Stomach (tissue), 9 donors: Measurements from ENCODE around the gene DOK3. TPM values are rescaled to one million over a fixed set of nuclear protein-coding genes. Genes with fewer than 3 reads are reported as not detected.

Experiments used
- DNase-seq, 2 donors: peaks; one replicate each; pipeline versions ENCODE4 v3.0.0 to v3.0.0-alpha.2; 2013 to 2019
- H3K27ac ChIP-seq, 5 donors: fragments of 200-600 bp in 4 of 5; sonication (generic) in 4 of 5; one replicate each; pipeline ENCODE4 v1.5.1; 2013 to 2019; ENCODE audit warnings: mild to moderate bottlenecking in 1 of 5, moderate library complexity in 1 of 5
- H3K27me3 ChIP-seq, 3 donors: fragments of 200-600 bp; sonication (generic); one replicate each; pipeline ENCODE4 v1.5.1; 2017 to 2019; ENCODE audit warnings: mixed run types in 1 of 3
- H3K36me3 ChIP-seq, 4 donors: fragments of 200-600 bp; sonication (generic); 1 replicate in 3 of 4; 2 replicates in 1 of 4; pipeline ENCODE4 v1.5.1; 2016 to 2019
- H3K4me1 ChIP-seq, 4 donors: fragments of 200-600 bp; sonication (generic); one replicate each; pipeline ENCODE4 v1.5.1; 2016 to 2019
- H3K4me3 ChIP-seq, 4 donors: fragments of 200-600 bp; sonication (generic) in 3 of 4; one replicate each; pipeline ENCODE4 v1.5.1; 2016 to 2019; ENCODE audit warnings: mild to moderate bottlenecking in 1 of 4
- H3K9me3 ChIP-seq, 4 donors: fragments of 200-600 bp; sonication (generic); one replicate each; pipeline ENCODE4 v1.5.1; 2016 to 2019
- CTCF ChIP-seq, 7 experiments: fragments of 450-650 bp in 4 of 7; fragments of 200-600 bp in 3 of 7; sonication (generic) in 3 of 7; IDR thresholded peaks; one replicate each; pipeline ENCODE4 v1.5.1; 2016 to 2019; ENCODE audit warnings: antibody characterized with exemption in 7 of 7, control low read depth in 2 of 7, mild to moderate bottlenecking in 1 of 7
- EP300 ChIP-seq: sonication (generic); formaldehyde crosslinking; IDR thresholded peaks from one replicate; pipeline ENCODE4 v1.6.1; 2017; ENCODE audit warnings: antibody characterized with exemption
- POLR2A ChIP-seq, 4 donors: fragments of 450-650 bp; IDR thresholded peaks; one replicate each; pipeline ENCODE4 v1.6.1; 2016; ENCODE audit warnings: antibody characterized with exemption in 4 of 4, control low read depth in 2 of 4, mild to moderate bottlenecking in 1 of 4, moderate library complexity in 1 of 4
- POLR2AphosphoS5 ChIP-seq, 3 donors: sonication (generic); formaldehyde crosslinking; IDR thresholded peaks; one replicate each; pipeline ENCODE4 v1.6.1; 2016; ENCODE audit warnings: antibody characterized with exemption in 3 of 3
- WGBS, 5 donors: extraction: QIAGEN DNeasy Blood & Tissue Kit in 3 of 5; methylation state at CpG; one replicate each; pipeline versions ENCODE4 v1.1.5 to v1.1.7; 2013 to 2018; 5-methylcytosine and 5-hydroxymethylcytosine counted together
- intact Hi-C: fragments of 100-400 bp; cut with DNase I; formaldehyde crosslinking; loops from one replicate; pipeline ENCODE4 v1.15.1; 2023; ENCODE audit warnings: low total_unique reads
- polyA plus RNA-seq, 3 donors: library from polyadenylated mRNA; stranded (reverse); fragments of 200-250 nt; gene quantifications; one replicate each; pipeline ENCODE4 v1.2.3, GENCODE V29; 2013
- total RNA-seq, 5 donors: library from RNA; depleted of rRNA; stranded (reverse); fragments of >200 nt; gene quantifications; one replicate each; pipeline versions ENCODE4 v1.1.0 to v1.2.3, GENCODE V29; 2014 to 2016
- donor health status: healthy with polysubstance abuse.
- donor health status: Bipolar disorder and iron deficiency.
- donor health status: healthy.

DOK3 gene
- total and polyA plus RNA-seq, 8 donors, result 0.43 to 31.2 (median 4.9) TPM; not detected in 1

DNA sequence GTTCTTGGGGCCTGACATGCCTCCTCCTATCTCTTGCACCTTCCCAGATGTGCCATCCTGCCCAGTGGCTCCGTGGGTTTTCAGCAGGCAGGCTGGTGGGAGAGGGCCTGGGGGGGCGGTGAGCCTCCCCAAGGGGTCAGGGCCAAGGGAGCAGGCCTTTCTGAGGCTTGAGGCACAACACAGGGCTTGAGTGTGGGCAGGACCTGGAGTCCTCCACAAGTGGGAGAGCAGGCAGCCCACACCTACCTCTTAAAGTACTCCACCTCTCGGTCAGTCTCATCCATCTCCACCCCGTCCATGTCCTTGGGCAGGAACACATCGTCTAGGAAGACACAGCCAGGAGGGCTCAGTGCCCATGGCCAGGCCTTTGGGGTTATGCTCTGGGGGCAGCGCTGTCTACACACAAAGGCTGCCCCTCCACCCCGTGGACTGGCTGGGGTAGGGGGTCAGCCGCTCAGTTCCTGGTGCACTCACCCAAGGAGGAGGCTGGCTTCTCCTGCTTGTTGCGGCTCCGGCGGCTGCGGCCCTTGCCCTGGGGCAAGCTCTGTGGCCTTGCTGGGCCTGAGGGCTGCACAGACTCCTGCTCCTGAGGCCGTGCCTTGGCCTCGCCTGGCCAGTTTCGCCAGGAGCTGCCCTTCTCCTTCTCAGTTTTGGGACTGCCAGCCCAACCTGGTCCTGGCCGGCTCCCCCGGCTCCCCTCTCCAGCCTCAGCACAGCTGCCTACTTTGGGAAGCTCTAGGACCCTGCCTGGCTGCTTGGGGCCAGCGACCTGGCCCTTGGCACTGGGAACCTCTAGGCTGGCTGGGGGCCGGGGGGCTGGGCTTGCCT lies 14.3 kb upstream of the DOK3 start:
- intact Hi-C loops, result no loop called here
- WGBS, 5 donors, result 89 to 97% (median 96%) methylated on average over 14 to 19 of the region's 19 CpGs
- no peak for DNase-seq

DNA sequence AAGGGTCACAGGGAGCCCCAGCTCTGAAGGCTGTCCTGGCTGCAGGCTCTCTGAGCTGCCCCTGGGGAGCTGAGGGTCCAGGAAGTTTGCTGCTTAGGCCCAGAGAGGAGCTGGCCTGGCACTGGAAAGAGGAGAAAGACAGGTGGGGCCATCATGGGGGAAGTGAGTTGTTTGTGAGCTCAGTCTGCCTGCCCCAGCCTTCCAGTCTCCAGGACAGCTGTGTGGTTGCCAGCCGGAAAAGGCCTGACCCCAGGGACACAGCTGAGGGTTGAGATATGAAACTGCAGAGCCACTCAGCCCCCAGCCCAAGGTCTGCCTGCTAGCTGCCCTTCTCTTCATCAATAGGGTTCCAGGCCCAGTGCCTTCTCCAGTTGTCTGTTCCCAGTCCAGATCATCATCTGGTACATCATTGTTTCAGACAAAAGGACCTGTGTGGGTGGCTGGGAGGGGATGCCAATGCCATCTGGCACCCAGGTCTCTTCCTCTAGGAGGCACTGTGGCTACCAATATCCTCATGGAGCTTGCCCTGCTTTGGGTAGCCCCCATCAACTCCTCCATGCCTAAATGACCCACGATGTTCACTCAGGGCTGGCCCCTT lies 11.4 kb upstream of the DOK3 start:
- Histone ChIP-seq H3K4me3 (no peak overlapping the region), H3K36me3 (peaks cover 47 to 69% (median 68%) of the 10 kb centered on the region in 4 donors), H3K9me3 (no peaks in the 10 kb centered on the region), H3K4me1 (peaks cover 2 to 18% (median 14%) of the 10 kb centered on the region in 4 donors), H3K27ac (no peak overlapping the region), H3K27me3 (no peaks in the 10 kb centered on the region)
- intact Hi-C loops, result no loop called here
- TF ChIP-seq POLR2AphosphoS5 (IDR thresholded peaks at IDR 0.05) (no peak), CTCF (IDR thresholded peaks at IDR 0.05) (no peak), EP300 (no peak), POLR2A (IDR thresholded peaks at IDR 0.05) (no peak)
- no peak for DNase-seq
- WGBS, 5 donors, result 67 to 88% (median 81%) methylated on average over 1 to 2 of the region's 2 CpGs

More for the DNA sequence above, 14.3 kb upstream of the DOK3 start:
- Histone ChIP-seq H3K36me3 (peaks cover 74 to 98% (median 97%) of the 10 kb centered on the region in 4 donors), H3K4me3 (no peak overlapping the region), H3K27ac (no peak overlapping the region), H3K4me1 (peaks cover 0 to 11% (median 2%) of the 10 kb centered on the region in 4 donors), H3K9me3 (no peaks in the 10 kb centered on the region), H3K27me3 (no peaks in the 10 kb centered on the region)
- TF ChIP-seq POLR2A (IDR thresholded peaks at IDR 0.05) (no peak), CTCF (IDR thresholded peaks at IDR 0.05) (no peak), EP300 (no peak), POLR2AphosphoS5 (IDR thresholded peaks at IDR 0.05) (no peak)

- TF ChIP-seq CTCF (IDR thresholded peaks at IDR 0.05), result no peak
- no peak for TF ChIP-seq EP300
- no peak for TF ChIP-seq POLR2A (IDR thresholded peaks at IDR 0.05)
- no peak for TF ChIP-seq POLR2AphosphoS5 (IDR thresholded peaks at IDR 0.05)
- 84 to 100% (median 96%) methylated on average over 3 of the region's 3 CpGs for WGBS, 5 donors
- DNase-seq, result no peak
Measured at GRCh38 chr5:177520271-177520670, 10.6 kb upstream of the DOK3 start.

GRCh38 chr5:177519463-177520235 lies 10.0 kb upstream of the DOK3 start:
- 81 to 93% (median 84%) methylated on average over 13 of the region's 13 CpGs for WGBS, 5 donors
- no peak overlapping the region for H3K4me3 ChIP-seq
- peaks cover 8 to 31% (median 27%) of the 10 kb centered on the region in 4 donors for H3K4me1 ChIP-seq
- no peak for DNase-seq
- intact Hi-C loops, result no loop called here
- no peaks in the 10 kb centered on the region for H3K9me3 ChIP-seq
- H3K27me3 ChIP-seq, result no peaks in the 10 kb centered on the region
- TF ChIP-seq POLR2A (IDR thresholded peaks at IDR 0.05) (no peak), POLR2AphosphoS5 (IDR thresholded peaks at IDR 0.05) (no peak), CTCF (IDR thresholded peaks at IDR 0.05) (no peak), EP300 (no peak)
- H3K27ac ChIP-seq, result peak overlapping the region in 1 of 5 donors; percentile 5
- peaks cover 37 to 67% (median 64%) of the 10 kb centered on the region in 4 donors for H3K36me3 ChIP-seq

More at GRCh38 chr5:177520271-177520670, 10.6 kb upstream of the DOK3 start:
- no peak overlapping the region for H3K4me3 ChIP-seq
- H3K27ac ChIP-seq, result no peak overlapping the region
- intact Hi-C loops, result no loop called here
- H3K36me3 ChIP-seq, result peaks cover 42 to 67% (median 64%) of the 10 kb centered on the region in 4 donors
- H3K4me1 ChIP-seq, result peaks cover 8 to 25% (median 21%) of the 10 kb centered on the region in 4 donors
- no peaks in the 10 kb centered on the region for H3K9me3 ChIP-seq
- no peaks in the 10 kb centered on the region for H3K27me3 ChIP-seq
